Neutrophil (primary cell): ENCODE data around the gene ISM2.

Source experiments
- H3K27ac ChIP-seq: fragments of 200-600 bp; sonication (generic); 2 replicates; pipeline ENCODE4 v1.5.1; 2016; ENCODE audit warnings: mild to moderate bottlenecking, moderate library complexity
- H3K27me3 ChIP-seq: fragments of 200-600 bp; sonication (generic); 2 replicates; pipeline ENCODE4 v1.6.0; 2016; ENCODE audit warnings: mild to moderate bottlenecking
- H3K36me3 ChIP-seq: fragments of 200-600 bp; sonication (generic); 2 replicates; pipeline ENCODE4 v1.5.1; 2017
- H3K4me1 ChIP-seq, 2 experiments: fragments of 200-600 bp in 1 of 2; sonication (generic) in 1 of 2; 1 replicate in 1 of 2; 2 replicates in 1 of 2; pipeline versions ENCODE4 v1.5.1 to v1.6.1; 2013 to 2016; ENCODE audit warnings: low read depth in 1 of 2, low read length in 1 of 2, mild to moderate bottlenecking in 1 of 2, moderate library complexity in 1 of 2; ENCODE audit not compliant: control insufficient read depth in 1 of 2, insufficient read depth in 1 of 2
- H3K4me3 ChIP-seq, 2 experiments: fragments of 200-600 bp in 1 of 2; sonication (generic) in 1 of 2; 1 replicate in 1 of 2; 2 replicates in 1 of 2; pipeline ENCODE4 v1.5.1; 2013 to 2016; ENCODE audit warnings: low read depth in 1 of 2, low read length in 1 of 2, mild to moderate bottlenecking in 1 of 2, moderate library complexity in 1 of 2
- H3K9me3 ChIP-seq: fragments of 200-600 bp; sonication (generic); 2 replicates; pipeline ENCODE4 v1.5.1; 2016
- TF ChIP-seq, protein P1 (sequence below): fragments of 200-600 bp; sonication (generic); IDR thresholded peaks from 2 replicates; pipeline ENCODE4 v1.5.1; 2016; ENCODE audit warnings: antibody characterized with exemption

ISM2 gene

DNA sequence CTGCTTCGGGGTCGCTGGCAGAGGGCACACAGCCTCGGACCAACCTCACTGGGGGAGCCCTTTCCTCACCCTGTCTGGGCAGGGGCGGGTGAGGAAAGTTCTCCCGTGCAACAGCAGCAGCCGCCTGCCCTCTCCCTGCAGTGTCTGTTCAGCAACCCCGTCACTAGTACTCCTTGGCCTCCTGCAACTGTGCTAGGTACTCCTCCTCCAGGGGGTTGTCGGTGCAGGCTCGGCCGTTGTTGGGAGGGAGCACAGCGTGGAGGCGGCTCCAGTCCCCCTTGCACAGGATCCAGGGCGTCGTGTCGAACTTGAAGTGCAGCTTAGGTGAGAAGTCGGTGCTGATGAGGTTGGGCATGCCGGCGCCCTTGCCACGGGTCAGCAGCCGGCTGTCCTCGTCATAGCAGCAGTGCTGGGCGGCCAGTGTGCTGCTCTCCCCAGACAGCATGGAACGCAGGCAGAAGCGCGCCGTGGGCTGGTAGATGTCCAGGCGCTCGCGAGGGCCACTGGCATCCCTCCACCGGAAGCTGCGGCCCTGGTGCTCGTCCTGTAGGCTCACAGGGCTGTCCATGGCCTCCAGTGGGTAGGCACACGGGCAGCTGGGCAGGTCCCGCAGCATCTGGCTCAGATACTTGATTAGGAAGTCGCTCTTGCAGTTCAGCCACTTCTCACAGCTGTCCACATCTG, 23.0 kb downstream of the ISM2 start:
- Histone ChIP-seq H3K9me3 (no peaks in the 10 kb centered on the region), H3K27ac (no peak overlapping the region), H3K36me3 (no peaks in the 10 kb centered on the region), H3K27me3 (no peaks in the 10 kb centered on the region), H3K4me3 (no peak overlapping the region), H3K4me1 (no peaks in the 10 kb centered on the region)
- TF ChIP-seq, protein P1, sequence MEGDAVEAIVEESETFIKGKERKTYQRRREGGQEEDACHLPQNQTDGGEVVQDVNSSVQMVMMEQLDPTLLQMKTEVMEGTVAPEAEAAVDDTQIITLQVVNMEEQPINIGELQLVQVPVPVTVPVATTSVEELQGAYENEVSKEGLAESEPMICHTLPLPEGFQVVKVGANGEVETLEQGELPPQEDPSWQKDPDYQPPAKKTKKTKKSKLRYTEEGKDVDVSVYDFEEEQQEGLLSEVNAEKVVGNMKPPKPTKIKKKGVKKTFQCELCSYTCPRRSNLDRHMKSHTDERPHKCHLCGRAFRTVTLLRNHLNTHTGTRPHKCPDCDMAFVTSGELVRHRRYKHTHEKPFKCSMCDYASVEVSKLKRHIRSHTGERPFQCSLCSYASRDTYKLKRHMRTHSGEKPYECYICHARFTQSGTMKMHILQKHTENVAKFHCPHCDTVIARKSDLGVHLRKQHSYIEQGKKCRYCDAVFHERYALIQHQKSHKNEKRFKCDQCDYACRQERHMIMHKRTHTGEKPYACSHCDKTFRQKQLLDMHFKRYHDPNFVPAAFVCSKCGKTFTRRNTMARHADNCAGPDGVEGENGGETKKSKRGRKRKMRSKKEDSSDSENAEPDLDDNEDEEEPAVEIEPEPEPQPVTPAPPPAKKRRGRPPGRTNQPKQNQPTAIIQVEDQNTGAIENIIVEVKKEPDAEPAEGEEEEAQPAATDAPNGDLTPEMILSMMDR, result no peak

DNA sequence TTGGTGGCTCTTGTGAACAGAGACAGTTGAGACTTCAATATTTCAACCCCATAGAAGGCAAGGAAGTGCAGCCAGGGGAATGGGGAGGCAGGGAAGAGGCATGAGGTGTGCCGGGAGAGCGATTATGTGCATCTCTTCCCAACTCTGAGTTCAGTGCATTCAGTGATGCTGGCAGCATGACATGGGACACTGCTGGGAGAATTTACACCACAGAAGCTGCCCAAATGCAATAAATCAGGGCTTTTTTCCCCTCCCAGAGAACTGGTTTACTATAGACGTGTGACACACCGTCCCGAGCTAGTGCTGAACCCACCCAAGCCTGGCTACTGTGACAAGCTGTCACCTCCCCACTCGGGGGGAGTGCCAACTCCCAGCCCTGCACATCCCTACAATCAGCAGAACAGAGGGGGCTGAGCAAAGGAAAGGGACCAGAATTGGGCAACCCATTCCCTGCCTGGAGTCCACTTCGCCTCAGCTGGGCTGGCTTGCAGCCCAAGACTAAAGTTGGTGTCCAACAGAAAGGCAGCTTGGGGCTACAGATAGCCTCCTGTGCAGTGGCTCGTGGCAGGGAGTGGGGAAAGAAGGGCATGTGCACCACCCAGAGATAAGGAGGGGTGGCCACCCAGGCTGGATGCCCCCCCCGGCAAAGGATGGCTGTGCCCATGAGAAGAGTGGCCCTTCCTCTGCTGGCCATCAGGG, 24.0 kb downstream of the ISM2 start:
- H3K4me3 ChIP-seq, result no peak overlapping the region
- peaks cover 5% of the 10 kb centered on the region for H3K36me3 ChIP-seq
- no peak overlapping the region for H3K27ac ChIP-seq
- TF ChIP-seq, protein P1, result no peak
- H3K9me3 ChIP-seq, result no peaks in the 10 kb centered on the region
- no peaks in the 10 kb centered on the region for H3K4me1 ChIP-seq
- H3K27me3 ChIP-seq, result no peaks in the 10 kb centered on the region

DNA sequence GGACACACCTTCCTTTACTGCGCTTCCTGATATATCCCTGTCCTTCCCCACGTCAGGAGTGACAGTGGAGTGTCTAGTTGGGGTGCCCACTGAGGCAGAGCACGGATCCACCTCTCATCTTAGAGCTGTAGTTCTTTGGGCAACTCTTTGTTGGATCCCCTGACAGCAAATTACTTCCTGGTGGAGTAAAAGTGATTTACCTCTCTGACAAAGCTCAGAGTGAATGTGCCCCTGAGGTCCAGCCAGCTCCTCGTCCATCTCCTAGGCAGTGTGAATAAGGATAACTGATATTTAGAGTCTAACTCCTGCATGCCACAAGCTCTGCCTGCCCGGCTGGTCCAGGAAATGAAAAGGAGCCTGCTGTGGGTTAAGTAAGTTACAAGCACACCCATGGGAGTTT, 24.7 kb downstream of the ISM2 start:
- Histone ChIP-seq H3K36me3 (peaks cover 12% of the 10 kb centered on the region), H3K27ac (no peak overlapping the region), H3K4me3 (no peak overlapping the region), H3K27me3 (no peaks in the 10 kb centered on the region), H3K4me1 (no peaks in the 10 kb centered on the region), H3K9me3 (no peaks in the 10 kb centered on the region)
- TF ChIP-seq, protein P1, result no peak

DNA sequence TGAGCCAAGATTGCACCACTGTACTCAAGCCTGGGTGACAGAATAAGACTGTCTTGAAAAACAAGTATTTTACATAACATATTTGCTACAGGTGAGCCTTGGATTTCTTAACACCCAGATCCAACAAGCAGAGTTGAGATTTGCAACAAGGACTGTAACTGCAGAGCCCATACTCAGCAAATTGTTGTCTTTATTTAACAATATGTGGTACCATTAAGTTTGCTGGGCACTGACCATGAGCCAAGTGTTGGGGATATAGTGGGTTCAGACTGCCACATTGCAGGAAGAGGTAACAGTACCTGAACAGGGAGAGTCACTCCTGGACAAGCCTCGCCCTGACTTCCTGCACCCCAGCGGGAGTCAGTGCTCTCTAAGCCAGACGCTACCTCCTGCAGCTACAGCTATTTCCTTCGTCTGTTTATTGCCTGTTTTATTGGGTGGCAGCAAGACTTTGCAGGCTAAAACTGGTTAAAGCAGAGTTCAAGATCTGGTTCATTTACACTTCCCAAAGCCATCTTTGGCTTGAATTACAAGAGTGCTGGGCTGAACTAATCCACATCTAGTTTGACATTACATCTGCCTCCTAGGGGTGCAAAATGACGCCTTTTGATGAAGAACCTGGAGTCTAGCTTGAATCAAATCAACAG, 28.3 kb downstream of the ISM2 start:
- H3K4me3 ChIP-seq, result no peak overlapping the region
- no peaks in the 10 kb centered on the region for H3K4me1 ChIP-seq
- H3K36me3 ChIP-seq, result peaks cover 46% of the 10 kb centered on the region
- H3K27ac ChIP-seq, result no peak overlapping the region
- no peaks in the 10 kb centered on the region for H3K27me3 ChIP-seq
- H3K9me3 ChIP-seq, result no peaks in the 10 kb centered on the region
- TF ChIP-seq, protein P1, result no peak

DNA sequence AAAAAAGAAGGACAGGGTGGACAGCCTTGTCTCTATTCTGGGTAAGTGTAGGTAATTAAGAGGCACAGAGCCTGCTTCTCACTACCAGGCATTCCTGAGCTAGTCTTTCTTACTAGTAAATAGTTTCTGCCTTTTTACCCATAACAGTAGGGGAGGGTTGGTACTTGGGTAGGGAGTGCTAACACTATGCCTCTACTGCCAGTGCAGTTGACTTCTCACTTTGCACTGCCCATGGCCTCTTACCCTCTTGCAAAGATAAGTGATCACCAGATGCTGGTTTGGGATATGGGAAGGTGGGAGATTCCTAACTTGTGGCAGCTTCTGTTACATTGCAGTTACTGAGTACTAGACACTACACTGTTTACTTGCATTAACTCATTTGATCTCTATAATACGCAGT, 29.1 kb downstream of the ISM2 start:
- Histone ChIP-seq H3K36me3 (peaks cover 54% of the 10 kb centered on the region), H3K9me3 (no peaks in the 10 kb centered on the region), H3K27ac (no peak overlapping the region), H3K4me1 (no peaks in the 10 kb centered on the region), H3K27me3 (no peaks in the 10 kb centered on the region), H3K4me3 (no peak overlapping the region)
- TF ChIP-seq, protein P1, result no peak
